Cardiac septum (tissue), 1 donor: Measurements from ENCODE around the gene KHDRBS2. TPM values are rescaled to one million over a fixed set of nuclear protein-coding genes. Genes with fewer than 3 reads are reported as not detected.
A peak's percentile ranks its signal among the peaks of the same experiment; 100 is the strongest.

Source experiments
- DNase-seq: peaks from one replicate; pipeline ENCODE4 v3.0.0-alpha.2; 2020; ENCODE audit warnings: low spot score
- intact Hi-C: fragments of 100-400 bp; cut with DNase I; formaldehyde crosslinking; loops from one replicate; pipeline ENCODE4 v1.14.0; 2022
- long read RNA-seq: library from polyadenylated mRNA; unstranded; transcript quantifications from one replicate; pipeline ENCODE4 v2.0.0, GENCODE V29; 2021
- total RNA-seq: library from RNA; stranded (reverse); fragmentation: NEBNext Ultra II Directional; extraction: Animal tissue kit (Norgen Biotek cat#: 25700); gene quantifications from one replicate; pipeline ENCODE4 v1.2.1, GENCODE V29; 2021
- donor health status: DM: no; HTN: no; CAD: no.

KHDRBS2 gene
- total RNA-seq: 0.16 TPM
- long read RNA-seq: 0 reads

DNA sequence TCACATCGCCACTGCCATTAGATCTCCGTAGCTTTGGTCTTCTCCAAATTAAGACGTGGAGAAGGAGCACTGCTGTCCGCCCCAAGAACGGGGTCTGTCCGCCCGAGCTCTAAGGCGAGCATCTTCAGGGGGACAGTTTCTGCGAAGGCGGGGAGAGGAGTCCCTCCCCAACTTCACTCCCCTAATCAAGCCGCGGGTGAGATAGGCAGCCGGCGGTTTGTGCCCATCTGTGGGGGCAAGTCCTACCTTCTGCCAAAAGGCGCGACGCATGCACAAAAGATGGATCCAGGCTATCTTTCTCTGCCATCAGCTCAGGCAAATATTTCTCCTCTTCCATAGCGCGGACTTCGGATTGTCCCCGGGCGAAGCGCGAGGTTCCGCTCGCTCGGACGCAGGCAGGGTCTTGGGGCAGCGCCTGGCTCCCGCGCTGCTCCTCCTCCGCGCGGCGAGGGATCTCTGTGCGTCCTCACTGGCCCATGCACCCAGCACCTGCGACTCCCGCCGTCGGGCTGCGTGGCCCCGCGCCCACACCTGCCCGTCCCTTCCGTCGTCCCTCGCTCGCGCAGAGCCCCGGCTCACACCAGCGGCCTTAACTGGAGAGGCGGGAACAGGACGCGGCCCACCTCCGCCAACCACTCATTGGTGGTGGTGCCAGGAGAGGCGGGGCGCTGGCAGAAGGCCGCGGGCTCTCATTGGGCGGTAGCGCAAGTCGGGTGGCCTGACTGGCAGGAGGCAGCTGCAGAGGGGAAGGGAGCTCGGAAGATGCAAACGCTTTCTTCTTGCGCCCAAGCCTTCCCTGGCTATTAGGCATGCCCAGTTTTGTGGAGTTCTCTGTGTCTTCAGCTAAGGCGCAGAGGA is at the start of gene KHDRBS2:
KHDRBS2 (minus strand) TSS at position 614 of the 858 bp plus-strand sequence.
- DNase-seq: peak; percentile 78
- intact Hi-C loops: no loop called here

- no peak for DNase-seq
- intact Hi-C loops: no loop called here
Measured at GRCh38 chr6:62328607-62329006, 42.6 kb upstream of the KHDRBS2 start.

DNA sequence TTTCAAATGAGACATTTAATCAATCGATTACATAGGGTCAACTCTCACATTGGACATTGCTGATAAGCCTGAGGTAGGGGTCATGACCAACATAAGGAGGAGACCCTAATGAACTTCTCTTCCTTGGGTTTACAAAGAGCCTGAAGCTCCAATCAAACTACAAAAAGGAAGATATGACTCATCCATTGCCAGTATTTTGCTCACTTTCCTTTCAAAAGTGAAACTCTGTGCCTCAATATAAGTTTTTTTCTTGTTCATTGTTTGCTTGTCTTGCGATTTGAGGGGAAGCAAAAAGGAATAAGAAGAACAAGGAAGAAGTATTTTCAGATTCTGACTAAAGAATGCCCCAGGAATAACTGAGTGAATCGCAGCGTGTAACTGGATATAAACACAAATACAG is 38.8 kb upstream of the KHDRBS2 start:
- DNase-seq: no peak
- intact Hi-C loops: no loop called here

- no peak for DNase-seq
- intact Hi-C loops: no loop called here
Measured at GRCh38 chr6:62323818-62324431, 37.9 kb upstream of the KHDRBS2 start.

- intact Hi-C loops: no loop called here
- no peak for DNase-seq
Measured at GRCh38 chr6:62298745-62299392, 12.8 kb upstream of the KHDRBS2 start.

DNA sequence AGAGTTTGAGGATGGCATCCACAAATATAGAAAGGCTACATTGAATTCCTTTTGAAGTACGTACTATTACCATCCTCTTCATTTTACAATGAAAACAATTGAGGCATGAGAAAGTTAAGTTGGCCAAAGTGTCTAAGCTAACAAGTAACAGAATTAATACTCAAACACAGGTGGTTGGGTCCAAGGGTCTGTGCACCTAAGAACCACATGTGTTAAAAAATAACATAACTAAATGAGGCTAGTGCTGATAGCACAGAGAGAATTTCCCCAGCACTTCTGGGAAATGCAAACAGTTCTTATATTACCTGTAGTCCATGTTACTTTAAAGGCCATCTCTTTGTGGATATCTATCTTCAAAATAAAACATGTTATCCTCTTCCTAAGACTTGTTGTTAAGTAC is 10.5 kb upstream of the KHDRBS2 start:
- DNase-seq: no peak
- intact Hi-C loops: no loop called here

- DNase-seq: no peak
- intact Hi-C loops: no loop called here
Measured at GRCh38 chr6:62288974-62289373, 2.9 kb upstream of the KHDRBS2 start.

DNA sequence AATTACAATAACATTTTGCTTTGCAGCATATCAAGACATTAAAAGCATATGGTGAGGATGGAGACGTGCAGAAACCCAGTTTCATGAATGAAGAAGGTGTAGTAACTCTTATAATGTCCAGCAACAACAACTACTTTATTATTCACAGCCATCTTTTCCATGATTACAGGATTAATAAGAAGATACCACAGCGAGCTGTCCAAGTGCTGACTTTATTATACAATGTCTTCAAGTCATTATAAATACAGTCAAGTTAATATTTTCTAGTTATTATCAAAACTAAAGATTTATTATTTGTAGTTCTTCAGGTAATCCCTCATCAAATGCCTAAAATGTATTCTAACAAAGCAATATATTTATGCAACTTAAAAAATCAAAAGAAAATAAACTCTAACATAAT is 2.5 kb upstream of the KHDRBS2 start:
- DNase-seq: no peak
- intact Hi-C loops: no loop called here

- intact Hi-C loops: no loop called here
- no peak for DNase-seq
Measured at GRCh38 chr6:62286470-62286843, 432 bp upstream of the KHDRBS2 start.

- no peak for DNase-seq
- intact Hi-C loops: no loop called here
Measured at GRCh38 chr6:62284725-62285124, 1.3 kb downstream of the KHDRBS2 start.

GRCh38 chr6:62283796-62284411 is 2.1 kb downstream of the KHDRBS2 start:
- intact Hi-C loops: no loop called here
- DNase-seq: no peak

DNA sequence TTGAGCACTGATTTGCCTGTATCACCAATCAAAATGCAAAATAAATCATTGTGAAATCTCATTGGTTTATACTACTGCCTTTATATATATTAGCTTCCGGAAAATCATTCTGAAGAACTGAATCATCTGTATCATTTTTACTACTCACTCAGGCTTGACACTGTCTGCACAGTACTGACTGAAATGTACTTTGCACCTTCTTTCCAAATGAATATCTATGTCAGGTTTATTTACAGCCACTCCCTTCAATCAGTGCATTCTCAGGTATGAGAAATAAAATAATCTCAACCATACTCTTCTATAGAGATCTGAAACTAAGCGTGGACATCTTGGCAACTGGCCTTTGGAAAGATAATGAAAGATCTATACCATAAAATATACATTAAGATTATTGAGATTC is 2.7 kb downstream of the KHDRBS2 start:
- no peak for DNase-seq
- intact Hi-C loops: no loop called here

DNA sequence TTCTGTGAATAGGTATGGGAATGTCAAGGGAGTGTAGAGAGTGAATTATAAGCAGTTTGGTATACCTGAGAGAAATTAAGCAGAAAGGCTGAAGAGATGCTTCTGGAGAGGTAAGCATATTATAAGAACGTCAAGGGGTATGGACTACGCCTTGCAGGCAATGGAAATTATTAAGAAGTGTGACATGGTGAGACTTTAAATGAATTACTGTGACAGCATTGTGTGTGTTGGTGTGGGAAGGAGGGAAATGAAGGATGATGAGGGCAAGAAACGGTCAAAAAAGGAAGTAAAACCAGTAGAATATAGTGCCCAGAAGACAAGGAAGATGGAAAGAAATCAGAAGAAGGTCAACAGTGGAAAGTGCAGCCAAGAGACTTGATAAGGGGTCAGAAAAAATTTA is 5.9 kb downstream of the KHDRBS2 start:
- intact Hi-C loops: no loop called here
- DNase-seq: no peak

GRCh38 chr6:62272114-62272513 is 13.9 kb downstream of the KHDRBS2 start:
- no peak for DNase-seq
- intact Hi-C loops: no loop called here

GRCh38 chr6:62265906-62266525 is 20.0 kb downstream of the KHDRBS2 start:
- no peak for DNase-seq
- intact Hi-C loops: no loop called here

DNA sequence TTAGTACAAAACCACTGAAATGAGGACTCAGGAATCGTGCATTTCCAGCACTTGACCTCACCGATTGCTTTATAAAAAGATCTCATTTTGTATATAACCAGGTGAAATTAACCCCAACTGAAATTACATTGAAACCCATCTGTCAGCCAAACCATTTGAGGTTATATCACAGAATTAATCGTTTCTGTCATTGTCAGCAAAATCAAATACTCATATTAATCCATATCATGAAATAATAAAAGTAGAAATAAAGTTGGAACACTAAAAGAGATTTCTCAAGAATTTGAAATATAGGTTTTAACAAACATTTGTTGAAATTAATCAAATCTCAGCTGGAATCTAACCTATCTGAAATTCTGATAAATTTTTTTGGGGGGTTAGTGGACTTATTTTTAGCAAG is 23.7 kb downstream of the KHDRBS2 start:
- intact Hi-C loops: no loop called here
- DNase-seq: no peak

DNA sequence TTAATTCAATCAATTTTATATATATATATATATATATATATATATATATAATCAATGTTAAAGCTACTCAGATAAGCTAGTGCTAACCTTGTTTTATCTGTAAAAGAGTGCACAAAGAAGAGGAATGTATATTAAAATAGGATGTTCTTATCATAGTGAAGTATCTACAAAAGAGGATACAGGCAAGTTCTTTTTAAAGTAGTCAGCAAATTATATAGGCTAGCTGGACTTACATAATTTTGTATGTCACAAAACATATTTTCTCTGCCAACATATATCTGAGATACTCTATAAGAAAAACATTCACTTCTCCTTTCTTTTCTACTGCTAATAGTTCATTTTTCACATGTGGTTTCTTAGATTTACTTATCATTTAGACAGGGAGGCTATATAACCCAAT is 39.9 kb downstream of the KHDRBS2 start:
- intact Hi-C loops: no loop called here
- no peak for DNase-seq

DNA sequence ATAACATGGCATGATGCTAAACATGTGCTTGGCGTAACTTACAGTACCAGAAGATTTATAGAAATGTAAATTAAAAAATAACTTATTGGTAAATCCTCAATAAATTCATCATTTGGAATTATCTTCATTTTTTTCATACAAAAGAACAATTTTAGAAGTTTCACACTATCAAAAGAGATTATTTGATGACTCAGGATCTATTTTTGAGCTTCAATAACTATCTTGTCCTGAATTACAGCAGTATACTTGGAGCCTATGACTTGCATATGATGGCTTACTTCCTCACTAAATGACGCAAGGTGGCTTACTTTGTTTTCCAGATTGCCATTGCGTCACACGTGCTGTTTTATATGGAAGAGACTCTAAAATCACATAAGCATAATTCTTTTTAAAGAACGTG is 49.2 kb downstream of the KHDRBS2 start:
- intact Hi-C loops: no loop called here
- DNase-seq: no peak

DNA sequence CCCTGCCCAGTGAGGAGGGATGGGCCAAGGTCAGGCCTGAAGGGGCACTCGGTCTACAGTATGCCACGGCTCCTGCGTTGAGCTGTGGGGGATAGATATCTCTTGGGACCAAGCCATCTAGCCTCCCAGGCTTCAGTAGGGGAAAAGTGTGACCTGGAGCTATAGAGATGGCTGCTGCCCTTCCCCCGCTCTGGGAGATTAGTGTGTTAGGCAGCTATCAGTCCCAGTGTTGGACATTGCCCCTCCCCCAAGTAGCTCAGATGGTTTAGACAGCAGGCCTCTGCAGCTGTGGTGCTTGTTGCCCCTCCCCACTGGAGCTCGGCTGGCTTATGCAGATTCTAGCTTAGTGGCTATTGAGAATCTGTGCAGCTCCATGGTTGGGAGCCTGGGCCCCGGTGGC is 56.8 kb downstream of the KHDRBS2 start:
- intact Hi-C loops: no loop called here
- no peak for DNase-seq

- no peak for DNase-seq
- intact Hi-C loops: no loop called here
Measured at GRCh38 chr6:62217866-62218265, 68.2 kb downstream of the KHDRBS2 start.
